HepG2 (cell line): ENCODE results near the gene ZCCHC7.

Experiments used
- CBX5 ChIP-seq: sonication (generic); formaldehyde crosslinking; IDR thresholded peaks from 2 replicates; pipeline ENCODE4 v1.4.0; 2020; ENCODE audit warnings: missing genetic modification reagents, borderline replicate concordance
- CREM ChIP-seq, 2 experiments: sonication (generic) in 1 of 2; formaldehyde crosslinking in 1 of 2; IDR thresholded peaks; 2 replicates each; pipeline versions ENCODE4 v1.4.0 to v1.6.1; 2016 to 2020; ENCODE audit warnings: antibody characterized with exemption in 1 of 2, mild to moderate bottlenecking in 1 of 2, missing genetic modification reagents in 1 of 2
- GLI4 ChIP-seq: sonication (generic); formaldehyde crosslinking; IDR thresholded peaks from 2 replicates; pipeline ENCODE4 v1.5.1; 2020; ENCODE audit warnings: missing genetic modification reagents, mild to moderate bottlenecking, moderate library complexity, borderline replicate concordance
- KMT2B ChIP-seq: IDR thresholded peaks from 2 replicates; pipeline ENCODE4 v1.6.1; 2016; ENCODE audit warnings: missing genetic modification reagents, missing compliant biosample characterization
- POLR2A ChIP-seq, 2 experiments: IDR thresholded peaks; 2 replicates each; pipeline ENCODE4 v1.6.1; 2011; ENCODE audit warnings: low read depth in 2 of 2, low read length in 2 of 2, mild to moderate bottlenecking in 1 of 2, moderate library complexity in 1 of 2; ENCODE audit not compliant: insufficient read depth in 1 of 2
- POLR2AphosphoS5 ChIP-seq: IDR thresholded peaks from 2 replicates; pipeline ENCODE4 v1.6.1; 2012; ENCODE audit warnings: low read depth, low read length
- TF ChIP-seq, protein P1 (sequence below): sonication (generic); formaldehyde crosslinking; conservative IDR thresholded peaks from 2 replicates; pipeline ENCODE4 v1.4.0; 2020; ENCODE audit warnings: missing genetic modification reagents
- TF ChIP-seq, protein P2 (sequence below), 2 experiments: fragments of 450-650 bp in 1 of 2; sonication (generic) in 1 of 2; formaldehyde crosslinking in 1 of 2; IDR thresholded peaks; 2 replicates each; pipeline versions ENCODE4 v1.6.1 to v1.8.0; 2016 to 2022; ENCODE audit warnings: antibody characterized with exemption in 1 of 2, mild to moderate bottlenecking in 1 of 2, missing genetic modification reagents in 1 of 2
- TF ChIP-seq, protein P3 (sequence below): sonication (generic); formaldehyde crosslinking; IDR thresholded peaks from 2 replicates; pipeline ENCODE4 v1.4.0; 2020; ENCODE audit warnings: missing genetic modification reagents, mild to moderate bottlenecking, borderline replicate concordance
- TF ChIP-seq, protein P4 (sequence below): sonication (generic); formaldehyde crosslinking; IDR thresholded peaks from 2 replicates; pipeline ENCODE4 v1.8.0; 2022; ENCODE audit warnings: mild to moderate bottlenecking, missing genetic modification reagents

DNA sequence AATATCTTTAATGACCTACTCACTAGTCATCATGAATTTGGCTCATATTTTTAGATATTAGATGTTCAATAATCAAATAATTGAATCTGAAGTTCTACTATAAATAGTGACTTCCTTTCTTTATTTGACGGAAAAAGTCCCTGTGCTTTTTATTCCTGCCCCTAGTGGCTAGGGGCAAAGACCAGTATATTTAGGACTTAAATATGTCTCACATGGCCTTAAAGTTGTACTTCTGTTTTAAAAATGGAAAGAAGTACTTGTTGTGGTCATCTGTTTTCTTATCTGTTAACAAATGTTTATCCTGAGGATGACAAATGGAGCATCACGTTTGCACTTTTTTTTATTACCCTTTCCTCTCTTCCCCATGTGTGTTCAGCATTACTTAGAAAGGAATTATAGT, 212.9 kb downstream of the ZCCHC7 start:
- no peak for TF ChIP-seq CBX5 (CRISPR knock-in tag)
- TF ChIP-seq, protein P1, sequence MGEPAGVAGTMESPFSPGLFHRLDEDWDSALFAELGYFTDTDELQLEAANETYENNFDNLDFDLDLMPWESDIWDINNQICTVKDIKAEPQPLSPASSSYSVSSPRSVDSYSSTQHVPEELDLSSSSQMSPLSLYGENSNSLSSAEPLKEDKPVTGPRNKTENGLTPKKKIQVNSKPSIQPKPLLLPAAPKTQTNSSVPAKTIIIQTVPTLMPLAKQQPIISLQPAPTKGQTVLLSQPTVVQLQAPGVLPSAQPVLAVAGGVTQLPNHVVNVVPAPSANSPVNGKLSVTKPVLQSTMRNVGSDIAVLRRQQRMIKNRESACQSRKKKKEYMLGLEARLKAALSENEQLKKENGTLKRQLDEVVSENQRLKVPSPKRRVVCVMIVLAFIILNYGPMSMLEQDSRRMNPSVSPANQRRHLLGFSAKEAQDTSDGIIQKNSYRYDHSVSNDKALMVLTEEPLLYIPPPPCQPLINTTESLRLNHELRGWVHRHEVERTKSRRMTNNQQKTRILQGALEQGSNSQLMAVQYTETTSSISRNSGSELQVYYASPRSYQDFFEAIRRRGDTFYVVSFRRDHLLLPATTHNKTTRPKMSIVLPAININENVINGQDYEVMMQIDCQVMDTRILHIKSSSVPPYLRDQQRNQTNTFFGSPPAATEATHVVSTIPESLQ, result no peak
- TF ChIP-seq CREM (IDR thresholded peaks at IDR 0.05), result no peak
- TF ChIP-seq CREM (CRISPR knock-in tag; IDR thresholded peaks at IDR 0.05), result no peak
- TF ChIP-seq, protein P2, sequence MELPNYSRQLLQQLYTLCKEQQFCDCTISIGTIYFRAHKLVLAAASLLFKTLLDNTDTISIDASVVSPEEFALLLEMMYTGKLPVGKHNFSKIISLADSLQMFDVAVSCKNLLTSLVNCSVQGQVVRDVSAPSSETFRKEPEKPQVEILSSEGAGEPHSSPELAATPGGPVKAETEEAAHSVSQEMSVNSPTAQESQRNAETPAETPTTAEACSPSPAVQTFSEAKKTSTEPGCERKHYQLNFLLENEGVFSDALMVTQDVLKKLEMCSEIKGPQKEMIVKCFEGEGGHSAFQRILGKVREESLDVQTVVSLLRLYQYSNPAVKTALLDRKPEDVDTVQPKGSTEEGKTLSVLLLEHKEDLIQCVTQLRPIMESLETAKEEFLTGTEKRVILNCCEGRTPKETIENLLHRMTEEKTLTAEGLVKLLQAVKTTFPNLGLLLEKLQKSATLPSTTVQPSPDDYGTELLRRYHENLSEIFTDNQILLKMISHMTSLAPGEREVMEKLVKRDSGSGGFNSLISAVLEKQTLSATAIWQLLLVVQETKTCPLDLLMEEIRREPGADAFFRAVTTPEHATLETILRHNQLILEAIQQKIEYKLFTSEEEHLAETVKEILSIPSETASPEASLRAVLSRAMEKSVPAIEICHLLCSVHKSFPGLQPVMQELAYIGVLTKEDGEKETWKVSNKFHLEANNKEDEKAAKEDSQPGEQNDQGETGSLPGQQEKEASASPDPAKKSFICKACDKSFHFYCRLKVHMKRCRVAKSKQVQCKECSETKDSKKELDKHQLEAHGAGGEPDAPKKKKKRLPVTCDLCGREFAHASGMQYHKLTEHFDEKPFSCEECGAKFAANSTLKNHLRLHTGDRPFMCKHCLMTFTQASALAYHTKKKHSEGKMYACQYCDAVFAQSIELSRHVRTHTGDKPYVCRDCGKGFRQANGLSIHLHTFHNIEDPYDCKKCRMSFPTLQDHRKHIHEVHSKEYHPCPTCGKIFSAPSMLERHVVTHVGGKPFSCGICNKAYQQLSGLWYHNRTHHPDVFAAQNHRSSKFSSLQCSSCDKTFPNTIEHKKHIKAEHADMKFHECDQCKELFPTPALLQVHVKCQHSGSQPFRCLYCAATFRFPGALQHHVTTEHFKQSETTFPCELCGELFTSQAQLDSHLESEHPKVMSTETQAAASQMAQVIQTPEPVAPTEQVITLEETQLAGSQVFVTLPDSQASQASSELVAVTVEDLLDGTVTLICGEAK (IDR thresholded peaks at IDR 0.05), result no peak
- TF ChIP-seq, protein P2 (CRISPR knock-in tag; IDR thresholded peaks at IDR 0.05), result no peak
- TF ChIP-seq KMT2B (CRISPR knock-in tag), result no peak
- no peak for TF ChIP-seq GLI4 (CRISPR knock-in tag)
- no peak for TF ChIP-seq POLR2AphosphoS5
- TF ChIP-seq POLR2A (IDR thresholded peaks at IDR 0.05; ENCODE audit: insufficient read depth in 1 of 2, low read depth in 2 of 2, low read length in 2 of 2), result no peak
- TF ChIP-seq, protein P3, sequence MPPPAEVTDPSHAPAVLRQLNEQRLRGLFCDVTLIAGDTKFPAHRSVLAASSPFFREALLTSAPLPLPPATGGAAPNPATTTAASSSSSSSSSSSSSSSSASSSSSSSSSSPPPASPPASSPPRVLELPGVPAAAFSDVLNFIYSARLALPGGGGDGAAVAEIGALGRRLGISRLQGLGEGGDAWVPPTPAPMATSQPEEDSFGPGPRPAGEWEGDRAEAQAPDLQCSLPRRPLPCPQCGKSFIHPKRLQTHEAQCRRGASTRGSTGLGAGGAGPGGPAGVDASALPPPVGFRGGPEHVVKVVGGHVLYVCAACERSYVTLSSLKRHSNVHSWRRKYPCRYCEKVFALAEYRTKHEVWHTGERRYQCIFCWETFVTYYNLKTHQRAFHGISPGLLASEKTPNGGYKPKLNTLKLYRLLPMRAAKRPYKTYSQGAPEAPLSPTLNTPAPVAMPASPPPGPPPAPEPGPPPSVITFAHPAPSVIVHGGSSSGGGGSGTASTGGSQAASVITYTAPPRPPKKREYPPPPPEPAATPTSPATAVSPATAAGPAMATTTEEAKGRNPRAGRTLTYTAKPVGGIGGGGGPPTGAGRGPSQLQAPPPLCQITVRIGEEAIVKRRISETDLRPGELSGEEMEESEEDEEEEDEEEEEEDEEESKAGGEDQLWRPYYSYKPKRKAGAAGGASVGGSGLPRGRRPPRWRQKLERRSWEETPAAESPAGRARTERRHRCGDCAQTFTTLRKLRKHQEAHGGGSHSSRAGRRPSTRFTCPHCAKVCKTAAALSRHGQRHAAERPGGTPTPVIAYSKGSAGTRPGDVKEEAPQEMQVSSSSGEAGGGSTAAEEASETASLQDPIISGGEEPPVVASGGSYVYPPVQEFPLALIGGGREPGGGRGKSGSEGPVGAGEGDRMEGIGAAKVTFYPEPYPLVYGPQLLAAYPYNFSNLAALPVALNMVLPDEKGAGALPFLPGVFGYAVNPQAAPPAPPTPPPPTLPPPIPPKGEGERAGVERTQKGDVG (CRISPR knock-in tag), result no peak
- TF ChIP-seq, protein P4, sequence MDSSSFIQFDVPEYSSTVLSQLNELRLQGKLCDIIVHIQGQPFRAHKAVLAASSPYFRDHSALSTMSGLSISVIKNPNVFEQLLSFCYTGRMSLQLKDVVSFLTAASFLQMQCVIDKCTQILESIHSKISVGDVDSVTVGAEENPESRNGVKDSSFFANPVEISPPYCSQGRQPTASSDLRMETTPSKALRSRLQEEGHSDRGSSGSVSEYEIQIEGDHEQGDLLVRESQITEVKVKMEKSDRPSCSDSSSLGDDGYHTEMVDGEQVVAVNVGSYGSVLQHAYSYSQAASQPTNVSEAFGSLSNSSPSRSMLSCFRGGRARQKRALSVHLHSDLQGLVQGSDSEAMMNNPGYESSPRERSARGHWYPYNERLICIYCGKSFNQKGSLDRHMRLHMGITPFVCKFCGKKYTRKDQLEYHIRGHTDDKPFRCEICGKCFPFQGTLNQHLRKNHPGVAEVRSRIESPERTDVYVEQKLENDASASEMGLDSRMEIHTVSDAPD (CRISPR knock-in tag), result no peak
